ENCODE measurements around the gene IL17RE. TPM values are rescaled to one million over a fixed set of nuclear protein-coding genes. Genes with fewer than 3 reads are reported as not detected.
A peak's percentile ranks its signal among the peaks of the same experiment; 100 is the strongest.

IL17RE gene
- total and polyA plus RNA-seq, 2 of the 13 experiments (the other 11 are each of a cell fraction or from before 2014, with no cell fraction given): 14.5 to 24.1 TPM

DNA sequence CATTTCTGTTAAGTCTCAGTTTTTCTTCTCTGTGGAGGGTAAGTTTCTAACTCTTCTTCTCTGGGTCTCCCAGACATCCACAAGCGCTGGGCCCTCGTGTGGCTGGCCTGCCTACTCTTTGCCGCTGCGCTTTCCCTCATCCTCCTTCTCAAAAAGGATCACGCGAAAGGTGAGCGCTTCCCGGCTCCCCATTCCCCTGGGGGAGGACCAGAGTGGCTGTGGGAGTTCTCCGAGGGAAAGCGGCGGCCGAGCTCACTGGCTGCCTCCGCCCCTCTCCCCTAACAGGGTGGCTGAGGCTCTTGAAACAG, 29.8 kb downstream of the IL17RE start (continued):
- TF ChIP-seq, protein P1, sequence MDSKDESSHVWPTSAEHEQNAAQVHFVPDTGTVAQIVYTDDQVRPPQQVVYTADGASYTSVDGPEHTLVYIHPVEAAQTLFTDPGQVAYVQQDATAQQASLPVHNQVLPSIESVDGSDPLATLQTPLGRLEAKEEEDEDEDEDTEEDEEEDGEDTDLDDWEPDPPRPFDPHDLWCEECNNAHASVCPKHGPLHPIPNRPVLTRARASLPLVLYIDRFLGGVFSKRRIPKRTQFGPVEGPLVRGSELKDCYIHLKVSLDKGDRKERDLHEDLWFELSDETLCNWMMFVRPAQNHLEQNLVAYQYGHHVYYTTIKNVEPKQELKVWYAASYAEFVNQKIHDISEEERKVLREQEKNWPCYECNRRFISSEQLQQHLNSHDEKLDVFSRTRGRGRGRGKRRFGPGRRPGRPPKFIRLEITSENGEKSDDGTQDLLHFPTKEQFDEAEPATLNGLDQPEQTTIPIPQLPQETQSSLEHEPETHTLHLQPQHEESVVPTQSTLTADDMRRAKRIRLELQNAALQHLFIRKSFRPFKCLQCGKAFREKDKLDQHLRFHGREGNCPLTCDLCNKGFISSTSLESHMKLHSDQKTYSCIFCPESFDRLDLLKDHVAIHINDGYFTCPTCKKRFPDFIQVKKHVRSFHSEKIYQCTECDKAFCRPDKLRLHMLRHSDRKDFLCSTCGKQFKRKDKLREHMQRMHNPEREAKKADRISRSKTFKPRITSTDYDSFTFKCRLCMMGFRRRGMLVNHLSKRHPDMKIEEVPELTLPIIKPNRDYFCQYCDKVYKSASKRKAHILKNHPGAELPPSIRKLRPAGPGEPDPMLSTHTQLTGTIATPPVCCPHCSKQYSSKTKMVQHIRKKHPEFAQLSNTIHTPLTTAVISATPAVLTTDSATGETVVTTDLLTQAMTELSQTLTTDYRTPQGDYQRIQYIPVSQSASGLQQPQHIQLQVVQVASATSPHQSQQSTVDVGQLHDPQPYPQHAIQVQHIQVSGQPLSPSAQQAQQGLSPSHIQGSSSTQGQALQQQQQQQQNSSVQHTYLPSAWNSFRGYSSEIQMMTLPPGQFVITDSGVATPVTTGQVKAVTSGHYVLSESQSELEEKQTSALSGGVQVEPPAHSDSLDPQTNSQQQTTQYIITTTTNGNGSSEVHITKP (CRISPR knock-in tag; IDR thresholded peaks at IDR 0.05; ENCODE audit: low read depth): no peak
- TF ChIP-seq ZC3H13 (CRISPR knock-in tag; IDR thresholded peaks at IDR 0.05): 0 out of 2 replicates have a peak, but pooled peaks have one; percentile 11
- TF ChIP-seq ERF (CRISPR knock-in tag; IDR thresholded peaks at IDR 0.05): no peak
- TF ChIP-seq, protein P2, sequence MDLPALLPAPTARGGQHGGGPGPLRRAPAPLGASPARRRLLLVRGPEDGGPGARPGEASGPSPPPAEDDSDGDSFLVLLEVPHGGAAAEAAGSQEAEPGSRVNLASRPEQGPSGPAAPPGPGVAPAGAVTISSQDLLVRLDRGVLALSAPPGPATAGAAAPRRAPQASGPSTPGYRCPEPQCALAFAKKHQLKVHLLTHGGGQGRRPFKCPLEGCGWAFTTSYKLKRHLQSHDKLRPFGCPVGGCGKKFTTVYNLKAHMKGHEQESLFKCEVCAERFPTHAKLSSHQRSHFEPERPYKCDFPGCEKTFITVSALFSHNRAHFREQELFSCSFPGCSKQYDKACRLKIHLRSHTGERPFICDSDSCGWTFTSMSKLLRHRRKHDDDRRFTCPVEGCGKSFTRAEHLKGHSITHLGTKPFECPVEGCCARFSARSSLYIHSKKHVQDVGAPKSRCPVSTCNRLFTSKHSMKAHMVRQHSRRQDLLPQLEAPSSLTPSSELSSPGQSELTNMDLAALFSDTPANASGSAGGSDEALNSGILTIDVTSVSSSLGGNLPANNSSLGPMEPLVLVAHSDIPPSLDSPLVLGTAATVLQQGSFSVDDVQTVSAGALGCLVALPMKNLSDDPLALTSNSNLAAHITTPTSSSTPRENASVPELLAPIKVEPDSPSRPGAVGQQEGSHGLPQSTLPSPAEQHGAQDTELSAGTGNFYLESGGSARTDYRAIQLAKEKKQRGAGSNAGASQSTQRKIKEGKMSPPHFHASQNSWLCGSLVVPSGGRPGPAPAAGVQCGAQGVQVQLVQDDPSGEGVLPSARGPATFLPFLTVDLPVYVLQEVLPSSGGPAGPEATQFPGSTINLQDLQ (CRISPR knock-in tag; IDR thresholded peaks at IDR 0.05): no peak
- no peak for TF ChIP-seq ZBTB7A (CRISPR knock-in tag; IDR thresholded peaks at IDR 0.05)
- TF ChIP-seq ZBTB26 (CRISPR knock-in tag; IDR thresholded peaks at IDR 0.05; ENCODE audit: borderline replicate concordance): peak; percentile 6; the same call in 1 of the 2 replicates
- 0 out of 2 replicates have a peak, but pooled peaks have one; percentile 0 for TF ChIP-seq ZNF160 (CRISPR knock-in tag; IDR thresholded peaks at IDR 0.05)
- 0 out of 2 replicates have a peak, but pooled peaks have one; percentile 23 for TF ChIP-seq AHDC1 (CRISPR knock-in tag; IDR thresholded peaks at IDR 0.05; ENCODE audit: borderline replicate concordance)
- TF ChIP-seq MZF1 (CRISPR knock-in tag; IDR thresholded peaks at IDR 0.05; ENCODE audit: borderline replicate concordance): no peak
- TF ChIP-seq ZNF598 (CRISPR knock-in tag; IDR thresholded peaks at IDR 0.05; ENCODE audit: borderline replicate concordance): 0 out of 2 replicates have a peak, but pooled peaks have one; percentile 55
- 0 out of 2 replicates have a peak, but pooled peaks have one; percentile 10 for TF ChIP-seq ZBTB21 (CRISPR knock-in tag; IDR thresholded peaks at IDR 0.05)
- no peak for TF ChIP-seq ZFP82 (CRISPR knock-in tag; IDR thresholded peaks at IDR 0.05; ENCODE audit: borderline replicate concordance)
- TF ChIP-seq ARNTL (CRISPR knock-in tag; IDR thresholded peaks at IDR 0.05): no peak

All from HepG2 (cell line).